GM18502 (cell line): Measurements from ENCODE around the gene LTBP1.
"Not testable (repeated sequence)": the region's sequence is repeated elsewhere in the genome, so short reads cannot be mapped to it uniquely, and the experiment has no call there.

ENCODE experiments used
- ATAC-seq: cut with Tn5 transposase; IDR thresholded peaks from one replicate; pipeline ENCODE4 v1.9.1; 2021; ENCODE audit warnings: mild to moderate bottlenecking; ENCODE audit not compliant: unreplicated experiment, poor library complexity

The LTBP1 gene

GRCh38 chr2:33033606-33034081 lies 86.9 kb downstream of the LTBP1 start:
- no peak for ATAC-seq

DNA sequence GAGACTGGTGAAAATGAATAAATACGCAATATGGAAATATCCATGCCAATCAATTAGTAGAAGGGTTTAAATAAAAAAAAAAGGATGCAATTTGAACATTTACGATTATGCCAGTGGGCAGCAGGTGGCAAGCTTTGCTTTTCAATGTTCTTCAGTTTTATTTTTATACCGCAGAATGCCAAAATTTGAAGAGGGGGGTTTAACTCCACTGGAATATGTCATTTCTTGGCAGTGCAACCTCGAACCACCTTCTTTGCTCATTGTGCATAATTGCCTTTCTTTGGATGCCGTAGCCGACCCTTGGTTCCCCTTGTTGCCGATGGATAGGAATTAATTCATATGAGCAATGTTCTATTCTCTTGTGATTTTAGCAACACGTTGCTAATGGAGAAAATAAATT lies 88.0 kb downstream of the LTBP1 start:
- ATAC-seq, result no peak

DNA sequence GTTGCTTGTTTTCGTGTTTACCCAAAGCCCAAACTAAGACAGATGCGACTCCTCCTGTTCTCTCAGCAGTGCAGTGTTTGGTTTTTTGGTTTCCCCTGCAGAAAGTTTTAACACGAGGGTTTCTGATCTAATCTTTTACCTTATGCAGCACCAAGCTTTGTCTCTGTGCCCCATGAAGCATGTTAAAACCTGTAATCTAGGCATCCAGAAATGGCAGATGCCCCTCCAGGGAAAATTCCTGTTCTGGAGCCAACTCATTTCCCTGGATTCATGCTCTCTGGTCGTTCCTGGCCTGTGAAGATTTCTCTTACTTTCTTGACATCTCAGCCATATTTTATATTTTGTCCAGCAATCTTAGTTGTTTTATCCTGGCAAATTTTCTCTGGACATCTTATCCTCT lies 91.5 kb downstream of the LTBP1 start:
- no peak for ATAC-seq

DNA sequence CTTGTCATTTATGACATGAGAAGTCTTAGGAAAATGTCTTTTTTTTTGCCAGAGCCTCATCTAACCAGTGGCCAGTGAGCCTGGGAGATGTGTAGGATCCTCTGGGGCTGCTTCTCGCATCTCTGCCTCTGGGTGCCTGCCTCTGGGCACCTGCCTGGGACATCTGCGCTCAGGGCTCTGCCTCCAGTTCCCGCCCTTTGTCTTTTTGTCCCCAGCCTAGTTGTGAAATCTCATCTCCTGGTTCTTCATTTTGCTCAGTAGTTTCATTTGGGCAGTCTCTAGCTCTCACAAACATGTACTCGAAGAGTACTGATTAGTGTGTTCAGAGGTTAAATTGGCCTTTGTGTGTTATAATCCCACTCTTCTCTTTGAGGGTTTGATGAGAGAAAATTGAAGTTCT lies 92.0 kb downstream of the LTBP1 start:
- ATAC-seq, result no peak

- ATAC-seq, result no peak
Measured at GRCh38 chr2:33040541-33040940, 93.8 kb downstream of the LTBP1 start.

- ATAC-seq, result no peak
Measured at GRCh38 chr2:33042265-33042664, 95.5 kb downstream of the LTBP1 start.

- ATAC-seq, result no peak
Measured at GRCh38 chr2:33042819-33043218, 96.1 kb downstream of the LTBP1 start.

DNA sequence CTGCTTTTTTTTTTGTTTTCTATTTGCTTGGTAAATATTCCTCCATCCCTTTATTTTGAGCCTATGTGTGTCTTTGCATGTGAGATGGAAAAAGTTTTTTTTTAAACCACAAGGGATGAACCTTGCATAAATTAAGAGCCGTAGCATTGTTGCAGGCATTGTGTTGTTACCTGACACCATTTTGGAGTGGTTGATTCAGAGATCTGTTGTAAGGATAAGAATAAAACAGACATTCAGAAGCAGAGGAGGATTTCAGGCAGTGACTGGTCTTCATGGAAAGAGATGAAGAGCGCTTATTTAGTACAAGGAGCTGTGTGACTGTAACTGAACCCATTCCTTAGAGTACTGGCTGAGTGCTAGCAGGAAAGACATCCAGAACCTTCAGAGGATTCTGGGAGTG lies 101.2 kb downstream of the LTBP1 start:
- ATAC-seq, result no peak

GRCh38 chr2:33051586-33052360 lies 105.0 kb downstream of the LTBP1 start:
- ATAC-seq, result no peak

- ATAC-seq, result no peak
Measured at GRCh38 chr2:33052361-33052735, 105.6 kb downstream of the LTBP1 start.

DNA sequence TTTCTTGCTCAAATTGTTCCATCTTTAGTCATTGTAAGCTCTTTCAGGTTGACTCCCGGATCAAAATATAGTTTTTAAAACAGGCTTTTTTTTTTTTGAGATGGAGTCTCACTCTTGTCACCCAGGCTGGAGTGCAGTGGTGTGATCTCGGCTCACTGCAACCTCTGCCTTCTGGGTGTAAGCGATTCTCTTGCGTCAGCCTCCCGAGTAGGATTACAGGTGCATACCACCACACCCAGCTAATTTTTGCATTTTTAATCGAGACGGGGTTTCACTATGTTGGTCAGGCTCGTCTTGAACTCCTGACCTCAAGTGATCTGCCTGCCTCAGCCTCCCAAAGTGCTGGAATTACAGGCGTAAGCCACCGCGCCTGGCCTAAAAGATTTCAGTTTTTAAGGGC lies 106.0 kb downstream of the LTBP1 start:
- ATAC-seq, result not testable (repeated sequence)

DNA sequence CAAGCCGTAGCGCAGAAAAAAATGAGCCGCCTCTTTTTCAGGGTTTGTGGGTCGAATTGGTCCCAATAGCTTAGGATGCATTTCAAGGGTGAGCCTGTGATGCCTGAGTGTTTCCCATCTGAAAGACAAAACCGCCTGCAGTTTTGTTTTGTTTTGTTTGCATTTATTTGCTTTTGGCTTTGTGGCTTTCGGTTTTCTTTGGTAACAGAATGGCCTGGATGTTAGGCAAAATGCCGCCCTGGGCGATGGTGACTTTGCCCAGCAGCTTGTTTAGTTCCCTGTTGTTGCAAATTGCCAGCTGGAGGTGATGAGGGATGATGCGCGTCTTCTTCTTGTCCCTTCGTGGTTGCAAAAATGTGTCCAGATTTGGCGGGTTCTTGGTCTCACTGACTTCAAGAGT lies 109.4 kb downstream of the LTBP1 start:
- ATAC-seq, result no peak

DNA sequence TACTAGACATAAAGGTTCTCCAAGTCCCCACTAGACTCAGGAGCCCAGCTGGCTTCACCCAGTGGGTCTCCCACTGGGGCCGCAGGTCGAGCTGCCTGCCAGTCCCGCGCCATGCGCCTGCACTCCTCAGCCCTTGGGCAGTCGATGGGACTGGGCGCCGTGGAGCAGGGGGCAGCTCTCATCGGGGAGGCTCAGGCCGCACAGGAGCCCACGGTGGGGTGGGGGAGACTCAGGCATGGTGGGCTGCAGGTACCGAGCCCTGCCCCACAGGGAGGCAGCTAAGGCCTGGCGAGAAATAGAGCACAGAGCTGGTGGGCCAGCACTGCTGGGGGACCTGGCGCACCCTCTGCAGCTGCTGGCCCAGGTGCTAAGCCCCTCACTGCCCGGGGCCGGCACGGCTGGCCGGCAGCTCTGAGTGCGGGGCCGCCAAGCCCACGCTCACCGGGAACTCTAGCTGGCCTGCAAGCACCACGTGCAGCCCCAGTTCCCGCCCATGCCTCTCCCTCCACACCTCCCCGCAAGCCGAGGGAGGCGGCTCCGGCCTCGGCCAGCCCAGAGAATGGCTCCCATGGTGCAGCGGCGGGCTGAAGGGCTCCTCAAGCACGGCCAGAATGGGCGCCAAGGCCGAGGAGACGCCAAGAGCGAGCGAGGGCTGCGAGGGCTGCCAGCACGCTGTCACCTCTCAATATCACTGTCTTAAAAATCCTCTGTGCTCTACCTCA lies 110.7 kb downstream of the LTBP1 start:
- not testable (repeated sequence) for ATAC-seq

DNA sequence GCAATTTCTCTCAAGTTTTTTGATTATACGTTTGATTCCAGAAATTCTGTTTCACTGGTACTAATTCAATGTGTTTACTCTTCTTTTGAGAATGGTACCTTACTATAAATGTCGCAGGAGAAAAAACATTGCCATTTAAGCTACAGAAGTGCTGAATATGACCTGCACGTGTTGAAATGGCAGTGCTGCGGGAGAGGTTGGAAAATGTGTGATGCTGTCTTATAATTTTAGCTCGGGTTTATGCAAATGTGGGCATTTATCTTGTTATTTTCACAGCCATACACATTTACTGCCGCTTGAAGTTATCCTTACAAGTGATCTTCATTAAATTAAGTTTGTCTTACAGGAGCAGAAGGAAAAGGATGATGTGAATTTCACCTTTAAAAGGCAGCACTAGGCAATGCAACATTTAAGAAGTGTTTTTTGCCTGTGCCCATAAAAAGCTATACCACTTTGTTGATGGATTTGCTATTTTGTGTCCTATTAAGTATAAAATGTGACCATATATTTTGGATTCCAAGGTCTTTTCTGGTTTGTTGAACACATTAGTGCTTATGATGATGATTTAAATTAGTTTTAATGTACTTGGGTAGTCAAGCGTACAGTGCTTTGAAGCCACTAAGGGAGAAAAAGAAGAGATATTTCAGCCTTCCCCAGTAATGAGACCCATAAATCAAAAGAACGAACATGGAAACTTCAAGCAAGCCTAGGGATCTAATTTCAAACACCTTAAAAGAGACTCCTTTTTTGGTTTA lies 112.1 kb downstream of the LTBP1 start:
- ATAC-seq, result no peak

DNA sequence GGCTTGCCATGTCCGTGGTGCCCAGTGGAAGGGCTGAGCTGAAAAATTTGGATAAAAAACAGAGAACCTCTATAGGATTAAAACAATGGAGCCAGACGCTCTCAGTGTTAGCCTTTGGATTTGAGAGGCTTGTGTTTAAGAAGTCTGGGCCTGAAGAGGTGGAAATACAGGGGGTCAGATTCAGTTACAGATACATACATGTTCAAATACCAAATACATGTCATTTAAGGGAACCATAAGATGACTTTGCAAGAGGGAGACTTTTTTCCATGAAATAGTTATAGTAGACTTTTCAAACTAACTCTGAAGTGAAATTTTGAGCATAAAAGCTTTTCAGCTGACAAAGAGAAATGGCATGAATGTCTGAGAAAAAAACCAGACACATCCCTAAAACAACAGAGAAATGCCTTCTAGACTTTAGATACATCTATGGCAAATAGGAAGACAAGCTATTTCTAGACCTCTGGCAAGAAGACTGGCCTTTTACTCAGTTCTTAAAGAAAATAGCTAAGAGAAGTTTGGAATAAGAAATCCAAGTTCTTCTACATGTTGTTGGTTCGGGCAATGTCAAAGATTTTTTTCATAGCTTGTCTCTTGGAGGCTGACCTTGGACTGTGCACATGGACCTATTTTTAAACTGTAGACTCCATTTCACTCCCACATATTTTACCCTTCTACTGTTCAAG lies 112.9 kb downstream of the LTBP1 start:
- ATAC-seq, result no peak

DNA sequence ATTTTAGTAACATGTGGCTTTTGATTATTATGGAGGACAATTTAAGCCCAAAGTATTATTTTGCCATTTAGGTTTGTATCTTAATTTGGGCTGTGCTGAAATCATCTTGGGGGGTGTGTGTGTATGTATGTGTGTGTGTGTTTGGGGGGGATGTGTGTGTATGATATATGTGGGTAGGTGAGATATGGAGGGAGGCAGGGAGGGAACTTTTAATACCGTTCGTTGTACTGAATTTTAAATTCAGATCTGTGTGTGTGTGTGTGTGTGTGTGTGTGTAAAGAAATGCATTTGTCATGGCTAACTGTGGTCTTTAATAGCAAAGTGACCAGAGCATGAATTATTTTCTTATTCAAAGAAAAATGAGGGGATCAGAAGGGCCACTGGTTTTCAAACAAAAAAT lies 113.7 kb downstream of the LTBP1 start:
- ATAC-seq, result no peak

DNA sequence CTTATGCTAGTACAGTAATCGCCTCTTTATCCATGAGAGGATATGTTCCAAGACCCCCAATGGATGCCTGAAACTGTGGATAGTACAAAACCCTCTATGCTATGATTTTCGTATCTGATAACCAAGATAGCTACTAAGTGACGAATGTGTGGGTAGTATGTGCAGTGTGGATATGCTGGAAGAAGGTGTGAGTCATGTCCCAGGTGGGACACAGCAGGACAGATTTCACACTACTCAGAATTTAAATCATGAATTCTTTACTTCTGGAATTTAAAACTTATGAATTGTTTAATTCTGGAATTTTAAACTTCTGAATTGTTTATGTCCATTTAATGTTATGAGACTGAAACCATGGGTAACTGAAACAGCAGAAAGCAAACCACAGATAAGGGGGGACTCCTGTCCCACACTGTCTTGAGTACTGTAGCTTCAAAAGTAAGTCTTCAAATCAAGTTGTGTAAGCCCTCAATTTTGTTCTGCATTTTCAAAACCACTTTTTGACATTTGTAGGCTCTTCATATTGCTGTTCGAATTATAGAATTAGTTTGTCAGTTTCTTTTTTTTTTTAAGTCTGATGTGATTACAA lies 116.0 kb downstream of the LTBP1 start:
- ATAC-seq, result no peak

GRCh38 chr2:33064349-33064801 lies 117.6 kb downstream of the LTBP1 start:
- ATAC-seq, result no peak

DNA sequence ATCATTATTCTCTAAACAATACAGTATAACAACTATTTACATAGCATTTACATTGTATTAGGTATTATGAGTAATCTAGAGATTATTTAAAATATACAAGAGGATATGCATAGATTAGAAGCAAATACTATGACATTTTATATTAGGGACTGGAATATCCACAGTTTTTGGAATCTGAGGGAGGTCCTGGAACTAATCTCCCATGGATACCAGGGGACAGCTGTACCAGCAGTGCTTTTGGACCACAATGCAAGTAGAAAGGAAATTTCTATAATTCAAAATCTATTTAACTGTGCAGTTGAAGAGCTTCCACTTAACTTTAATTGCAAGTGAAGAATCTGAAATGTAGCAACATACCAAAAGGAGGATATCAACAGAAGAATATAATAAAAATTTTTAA lies 120.8 kb downstream of the LTBP1 start:
- ATAC-seq, result no peak

GRCh38 chr2:33068261-33068660 lies 121.5 kb downstream of the LTBP1 start:
- no peak for ATAC-seq
